Activated CD4-positive, CD25-positive, alpha-beta regulatory T cell (primary cell): ENCODE measurements around the gene ERC1.
"Not testable (repeated sequence)": the region's sequence is repeated elsewhere in the genome, so short reads cannot be mapped to it uniquely, and the experiment has no call there.

Experiments used
- DNase-seq, 4 experiments: peaks; one replicate each; lab custom pipeline; 2025; lab: John Stamatoyannopoulos, UW

ERC1 gene

DNA sequence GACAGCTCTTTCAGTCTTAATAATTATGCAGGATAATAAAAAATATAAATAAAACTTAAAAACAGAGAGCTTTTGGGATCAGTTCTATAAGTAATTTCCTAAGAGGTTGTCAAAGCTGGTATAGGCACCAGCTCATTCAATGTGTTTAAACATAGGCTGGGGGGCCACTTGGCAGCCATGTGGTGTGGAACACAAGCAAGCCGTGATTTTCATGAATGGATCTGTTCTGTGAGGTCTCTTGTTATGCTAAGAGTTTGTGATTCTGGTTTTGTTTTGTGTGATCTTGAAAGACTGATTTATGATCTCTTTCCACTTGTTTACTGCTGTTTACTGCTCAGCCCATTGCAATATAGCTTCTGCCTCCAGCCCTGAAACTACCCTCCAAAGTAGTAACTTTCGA, 362.4 kb downstream of the ERC1 start:
- DNase-seq, result no peak

DNA sequence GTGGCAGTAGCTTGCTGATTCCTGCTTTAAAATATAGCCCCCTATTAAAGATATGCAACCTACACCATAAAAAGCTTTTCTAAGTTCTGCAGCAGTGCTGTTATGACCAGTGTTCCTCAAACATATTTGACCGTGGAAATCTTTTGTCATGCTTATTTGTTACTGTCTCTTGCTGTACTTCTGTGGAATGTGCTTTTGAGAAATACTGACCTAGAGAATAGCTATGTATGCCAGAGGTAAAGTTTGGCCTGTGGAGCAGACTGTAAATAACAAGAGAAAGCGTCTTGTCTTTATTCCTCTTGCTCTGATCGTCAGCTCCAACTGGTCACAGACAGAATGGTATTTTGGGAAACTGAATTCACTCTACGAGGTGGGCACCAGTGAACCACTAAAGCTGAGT, 364.4 kb downstream of the ERC1 start:
- DNase-seq, result no peak

DNA sequence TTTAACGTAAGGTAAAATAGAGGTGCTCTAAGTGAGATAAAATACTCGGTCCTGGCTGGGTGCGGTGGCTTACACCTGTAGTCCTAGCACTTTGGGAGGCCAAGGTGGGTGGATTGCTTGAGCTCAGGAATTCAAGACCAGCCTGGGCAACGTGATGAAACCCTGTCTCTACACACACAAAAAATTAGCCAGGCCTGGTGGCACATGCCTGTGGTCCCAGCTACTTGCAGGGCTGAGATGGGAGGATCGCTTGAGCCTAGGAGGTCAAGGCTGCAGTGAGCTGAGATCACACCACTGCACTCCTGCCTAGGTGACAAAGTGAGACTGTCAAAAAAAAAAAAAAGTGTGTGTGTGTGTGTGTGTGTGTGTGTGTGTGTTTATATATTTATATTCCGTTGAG, 364.8 kb downstream of the ERC1 start:
- DNase-seq, result not testable (repeated sequence)

DNA sequence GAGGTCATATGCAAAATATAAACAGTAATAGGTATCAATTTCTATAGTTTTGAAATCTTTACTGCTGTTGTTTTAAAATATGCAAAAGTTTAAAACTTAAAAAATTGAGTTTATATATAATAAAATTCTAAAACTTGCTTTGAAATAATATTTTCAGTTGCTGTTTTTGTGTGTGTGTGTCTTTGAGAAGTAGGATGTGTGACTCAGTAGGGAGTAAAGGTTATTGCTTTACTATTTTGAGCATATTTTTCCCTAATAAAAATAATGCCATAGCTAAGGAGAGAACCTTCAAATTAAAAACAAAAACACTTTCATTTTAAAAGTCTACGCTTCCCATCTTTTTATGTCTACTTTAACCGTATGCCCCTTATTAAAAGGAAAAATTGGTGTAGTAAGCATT, 365.3 kb downstream of the ERC1 start:
- DNase-seq, result no peak

DNA sequence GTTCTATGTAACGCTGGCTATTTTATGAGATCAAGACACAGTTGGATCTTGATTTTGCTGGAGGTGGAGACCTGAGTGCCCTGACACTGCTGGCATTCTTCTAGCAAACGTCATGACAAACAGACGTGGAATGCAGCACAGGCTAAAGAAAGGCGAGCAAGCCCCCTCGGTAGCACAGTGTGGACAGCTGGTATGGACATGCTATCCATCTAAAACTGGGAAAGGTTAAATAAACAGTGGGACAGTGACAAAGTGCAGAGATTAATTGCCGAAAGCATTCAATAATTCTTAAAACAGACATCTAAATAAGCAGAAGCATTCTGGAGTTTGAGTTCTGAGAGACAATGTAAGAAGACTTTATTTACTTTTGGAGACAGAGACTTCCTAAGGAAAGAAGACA, 366.1 kb downstream of the ERC1 start:
- no peak for DNase-seq

DNA sequence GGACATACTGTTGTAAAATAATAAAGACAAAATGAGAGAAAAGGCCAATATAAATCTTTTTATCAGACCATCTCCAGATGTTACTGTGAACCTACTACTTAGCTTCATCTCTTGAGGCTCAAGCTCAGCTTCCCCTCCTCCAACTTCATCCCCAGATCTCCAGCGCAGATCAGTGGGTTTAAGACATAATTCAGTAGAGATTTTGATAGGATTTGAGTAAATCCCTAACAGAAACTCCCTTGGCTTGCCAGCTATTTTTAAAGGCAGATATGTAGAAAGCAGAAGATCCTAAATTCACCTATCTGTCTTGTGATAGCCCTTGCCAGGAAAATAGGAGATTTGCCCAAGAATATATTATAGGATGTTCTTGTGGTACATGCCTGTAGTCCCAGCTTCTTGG, 366.7 kb downstream of the ERC1 start:
- DNase-seq, result no peak

DNA sequence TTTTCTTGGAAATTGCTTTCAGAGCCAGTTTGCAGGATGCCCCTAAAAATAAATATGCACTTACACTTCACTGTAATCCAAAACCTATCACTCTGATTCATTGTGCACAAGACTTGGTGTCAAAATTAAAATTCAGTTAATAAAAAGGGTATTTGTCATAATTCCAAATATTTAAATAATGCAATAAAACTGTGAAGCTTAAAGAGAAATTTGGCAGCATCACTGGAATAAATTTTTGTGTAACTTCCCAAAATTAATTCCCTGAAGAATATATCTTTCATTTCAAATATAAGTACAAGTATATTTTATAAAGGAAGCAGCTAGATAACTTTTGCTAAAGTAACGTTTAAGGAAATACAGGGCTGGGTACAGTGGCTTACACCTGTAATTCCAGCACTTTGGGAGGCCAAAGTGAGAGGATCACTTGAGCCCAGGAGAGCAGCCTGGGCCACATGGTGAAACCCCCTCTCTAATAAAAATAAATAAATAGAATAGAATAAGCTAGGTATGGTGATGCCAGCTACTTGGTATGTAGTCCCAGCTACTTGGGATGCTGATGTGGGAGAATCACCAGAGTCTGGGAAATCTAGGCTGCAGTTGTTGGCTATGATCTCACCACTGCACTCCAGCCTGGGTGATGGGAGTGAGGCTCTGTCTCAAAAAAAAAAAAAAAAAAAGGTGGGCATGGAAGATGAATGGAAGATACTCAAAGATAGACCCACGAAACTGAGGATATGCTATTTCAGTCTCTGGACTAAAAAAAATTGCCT, 369.6 kb downstream of the ERC1 start:
- no peak for DNase-seq

DNA sequence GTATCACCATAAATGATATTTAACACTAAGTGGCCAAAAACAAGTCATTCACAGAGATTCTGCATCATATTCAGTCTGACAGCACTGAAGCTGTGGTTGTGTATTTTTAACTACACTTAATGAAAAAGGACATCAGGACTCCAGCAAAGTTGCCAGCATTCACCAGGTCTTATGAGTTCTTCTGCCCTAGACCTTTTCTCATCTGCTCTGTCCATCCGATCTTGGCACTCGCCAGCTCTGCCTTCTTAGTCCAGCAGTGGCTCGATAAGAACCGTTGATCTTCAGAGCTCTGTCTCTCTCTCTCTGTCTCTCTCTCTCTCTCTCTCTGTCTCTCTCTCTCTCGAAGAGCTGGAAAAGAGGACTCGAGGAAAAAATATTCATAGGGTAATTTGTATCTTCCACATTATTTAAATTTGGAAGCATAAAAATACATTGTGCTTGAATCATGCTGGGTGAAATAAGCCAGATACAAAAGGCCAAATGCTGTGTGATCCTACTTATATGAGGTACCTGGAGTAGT, 371.2 kb downstream of the ERC1 start:
- DNase-seq, result no peak

DNA sequence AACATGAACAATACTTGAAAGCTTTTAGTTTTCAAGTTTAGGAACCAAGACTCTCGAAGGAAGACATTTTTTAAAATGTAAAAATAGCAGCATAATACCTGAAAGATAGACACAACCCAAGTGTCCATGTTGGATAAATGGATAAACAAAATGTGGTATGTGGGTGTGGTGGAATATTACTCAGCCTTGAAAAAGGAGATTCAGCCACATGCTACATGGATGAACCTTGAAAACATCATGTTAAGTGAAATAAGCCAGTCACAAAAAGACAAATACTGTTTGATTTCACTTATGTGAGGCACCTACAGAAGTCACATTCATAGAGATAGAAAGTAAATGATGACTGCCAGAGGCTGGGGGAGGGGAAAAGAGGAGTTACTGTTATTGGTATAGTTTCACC, 374.7 kb downstream of the ERC1 start:
- no peak for DNase-seq

DNA sequence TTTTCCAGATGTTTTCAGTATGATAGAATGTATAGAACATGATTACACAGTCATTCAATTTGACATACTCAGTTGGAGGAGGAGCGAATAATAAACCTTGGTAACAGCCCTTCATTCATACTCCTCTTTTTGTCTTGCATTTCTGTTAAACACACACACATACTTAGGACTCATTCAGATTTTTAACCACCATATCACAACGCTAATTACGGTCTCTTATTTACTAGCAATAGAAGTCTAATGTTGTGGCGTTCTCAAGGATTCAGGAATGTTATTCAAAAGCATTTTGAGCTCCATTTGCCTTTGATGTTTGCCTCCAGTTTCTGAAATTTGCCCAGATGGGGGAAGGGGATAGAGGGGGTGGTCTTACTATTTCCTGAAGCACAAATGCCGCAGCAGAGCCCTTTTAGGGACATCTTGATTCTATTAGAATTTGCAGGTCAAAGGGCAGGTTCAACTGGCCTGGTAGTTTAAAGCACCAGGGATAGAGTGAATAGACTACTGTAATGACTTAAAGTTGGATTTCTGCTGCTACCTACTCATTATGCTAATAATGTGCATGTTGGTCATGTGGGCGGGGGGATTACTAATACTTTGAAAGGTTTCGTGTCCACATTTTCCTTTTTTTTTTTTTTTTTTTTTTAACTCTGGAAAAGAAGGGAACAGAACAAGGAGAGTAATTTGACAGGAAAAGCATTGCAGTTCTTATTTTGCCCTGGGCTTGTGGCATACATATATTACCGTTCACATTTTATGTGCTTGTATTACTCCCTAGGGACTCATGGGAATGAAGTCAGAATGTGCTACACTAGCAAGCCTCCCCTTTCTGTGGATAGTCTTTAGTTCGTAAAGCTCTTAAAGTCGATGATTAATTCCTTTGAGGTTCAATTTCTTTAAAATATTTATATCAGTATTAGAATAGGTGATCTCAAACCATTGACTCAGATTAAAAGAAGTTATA, 376.6 kb downstream of the ERC1 start:
- DNase-seq, result no peak

DNA sequence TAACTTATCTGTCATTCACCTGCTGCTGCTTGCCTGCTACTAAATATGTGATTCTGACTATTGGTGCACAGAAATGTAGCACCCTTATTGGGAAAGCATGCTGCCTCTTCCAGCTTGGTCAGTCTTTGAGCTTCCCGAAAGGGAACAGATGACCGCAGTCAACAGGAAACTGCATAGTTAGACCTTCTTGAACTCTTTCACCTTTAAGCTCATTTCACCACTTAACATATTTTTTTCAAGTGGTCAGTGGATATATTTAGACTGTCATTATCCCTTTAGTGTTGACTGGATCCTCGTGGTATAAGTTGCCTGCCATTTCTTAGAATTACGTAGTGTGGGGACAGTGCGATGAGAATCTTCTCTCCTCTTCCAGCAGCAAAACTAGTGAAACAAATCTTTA, 378.4 kb downstream of the ERC1 start:
- no peak for DNase-seq

DNA sequence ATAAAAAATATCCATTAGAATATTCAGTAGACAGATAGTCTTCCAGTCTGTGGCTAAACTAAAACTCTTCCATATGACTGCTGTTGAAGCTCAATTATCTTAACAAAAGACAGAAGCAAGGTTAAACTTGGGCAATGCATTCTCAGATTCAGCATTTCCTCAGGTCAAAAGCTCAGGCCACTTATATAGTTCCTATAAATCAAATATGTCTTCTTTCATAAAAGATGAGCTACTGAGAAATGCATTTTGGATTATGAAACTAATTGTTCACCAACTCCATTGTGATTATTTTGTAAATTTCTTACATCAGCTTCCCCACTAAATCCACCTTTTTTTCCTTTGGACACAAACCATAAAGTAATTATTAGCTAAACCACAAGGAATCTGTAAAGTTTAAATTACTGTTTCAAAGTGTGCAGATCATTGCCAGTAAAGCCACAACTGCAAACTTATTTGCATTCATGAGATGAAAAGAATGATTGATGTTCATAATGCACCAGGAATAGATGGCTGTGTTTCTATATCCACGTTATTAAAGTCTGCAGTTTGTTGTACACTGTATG, 379.0 kb downstream of the ERC1 start:
- DNase-seq, result no peak

DNA sequence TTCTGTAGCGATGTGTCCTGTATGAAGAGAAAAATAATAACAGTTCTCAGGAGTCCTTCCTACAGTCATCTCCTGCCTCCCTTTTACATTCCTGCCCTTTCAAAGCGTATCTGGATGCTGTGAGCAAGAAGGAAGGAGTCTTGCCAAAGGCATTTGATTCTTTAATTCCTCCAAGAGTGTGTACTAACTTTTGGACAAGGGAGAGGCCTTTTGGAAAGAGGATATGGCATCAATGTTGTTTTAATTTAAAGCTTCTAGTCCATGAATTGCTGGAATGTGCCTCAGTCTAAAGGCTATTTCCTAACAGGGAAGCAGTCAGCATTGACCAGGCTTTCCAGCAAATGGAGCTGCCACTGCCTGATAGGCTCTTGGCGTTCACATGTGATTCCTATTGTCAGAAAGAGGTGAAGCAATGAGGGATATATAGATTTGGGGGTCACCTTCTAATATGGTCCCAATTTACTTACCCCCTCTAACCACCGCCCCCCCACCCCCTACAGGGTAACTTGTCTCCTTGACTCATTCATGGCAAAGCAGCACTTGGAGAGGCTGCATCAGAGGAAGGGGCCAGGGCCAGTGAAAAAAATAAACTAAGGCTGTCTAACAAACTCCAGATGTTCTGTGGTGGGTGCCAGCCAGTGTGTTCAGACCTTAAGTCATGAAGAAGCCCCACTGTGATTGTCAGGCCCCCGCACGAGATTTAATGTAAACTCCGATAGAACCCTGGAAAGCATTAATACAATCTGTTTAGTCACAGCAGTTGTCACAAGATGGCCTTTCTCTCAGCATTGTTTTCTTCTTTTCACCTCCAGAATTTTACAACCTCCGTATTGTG, 383.1 kb downstream of the ERC1 start:
- no peak for DNase-seq

DNA sequence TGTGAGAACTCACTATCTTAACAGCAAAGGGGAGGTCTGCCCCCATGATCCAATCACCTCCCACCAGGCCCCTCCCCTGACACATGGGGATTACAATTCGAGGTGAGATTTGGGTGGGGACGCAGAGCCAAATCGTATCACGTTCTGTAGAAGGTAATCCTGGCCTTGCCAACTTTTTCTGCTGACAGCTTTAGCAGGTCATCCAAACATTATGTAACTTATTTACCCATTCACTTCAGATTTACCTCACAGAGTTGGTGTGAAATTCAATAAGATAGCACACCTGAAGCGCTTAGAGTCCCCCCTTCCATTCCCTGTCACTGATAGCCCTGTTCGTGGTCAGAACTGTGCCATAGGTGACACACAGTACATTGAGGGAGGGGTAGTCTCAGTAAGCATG, 384.3 kb downstream of the ERC1 start:
- no peak for DNase-seq

DNA sequence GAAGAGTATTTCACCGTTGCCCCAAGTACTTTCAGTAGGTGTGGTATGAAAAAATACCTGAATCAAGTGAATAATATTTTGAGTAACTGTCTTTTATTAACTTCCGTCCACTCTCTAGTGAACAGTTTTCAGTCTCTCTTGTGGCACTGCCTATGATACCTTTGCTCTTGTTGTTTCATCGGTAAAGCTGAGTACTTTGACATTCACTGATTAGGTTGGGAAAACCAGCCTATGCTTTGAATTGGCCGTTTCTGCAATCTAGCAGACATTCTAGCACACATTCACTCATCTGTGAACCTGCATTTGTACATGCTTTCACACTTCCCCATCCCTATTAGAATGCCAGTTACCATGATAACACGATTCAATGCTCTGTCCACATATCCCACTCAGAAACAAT, 386.1 kb downstream of the ERC1 start:
- DNase-seq, result no peak

DNA sequence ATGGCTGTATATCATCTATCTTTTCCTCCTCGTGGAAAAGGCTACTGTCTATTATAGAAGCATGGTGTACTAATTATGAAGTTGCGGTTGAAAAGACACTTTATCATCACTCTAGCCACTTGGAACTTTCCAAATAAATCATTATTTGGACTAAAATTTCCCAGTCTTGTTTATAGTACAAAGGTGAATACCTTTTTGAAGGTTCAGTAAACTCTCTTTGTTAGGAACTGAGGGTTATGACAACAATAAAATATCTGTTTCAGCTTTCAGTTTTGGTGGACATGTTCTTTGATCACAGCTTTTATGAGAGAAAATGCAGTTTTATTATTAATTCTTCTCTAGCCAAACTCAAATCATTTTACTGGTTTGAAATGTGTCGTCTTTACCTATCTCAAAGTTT, 386.7 kb downstream of the ERC1 start:
- no peak for DNase-seq

DNA sequence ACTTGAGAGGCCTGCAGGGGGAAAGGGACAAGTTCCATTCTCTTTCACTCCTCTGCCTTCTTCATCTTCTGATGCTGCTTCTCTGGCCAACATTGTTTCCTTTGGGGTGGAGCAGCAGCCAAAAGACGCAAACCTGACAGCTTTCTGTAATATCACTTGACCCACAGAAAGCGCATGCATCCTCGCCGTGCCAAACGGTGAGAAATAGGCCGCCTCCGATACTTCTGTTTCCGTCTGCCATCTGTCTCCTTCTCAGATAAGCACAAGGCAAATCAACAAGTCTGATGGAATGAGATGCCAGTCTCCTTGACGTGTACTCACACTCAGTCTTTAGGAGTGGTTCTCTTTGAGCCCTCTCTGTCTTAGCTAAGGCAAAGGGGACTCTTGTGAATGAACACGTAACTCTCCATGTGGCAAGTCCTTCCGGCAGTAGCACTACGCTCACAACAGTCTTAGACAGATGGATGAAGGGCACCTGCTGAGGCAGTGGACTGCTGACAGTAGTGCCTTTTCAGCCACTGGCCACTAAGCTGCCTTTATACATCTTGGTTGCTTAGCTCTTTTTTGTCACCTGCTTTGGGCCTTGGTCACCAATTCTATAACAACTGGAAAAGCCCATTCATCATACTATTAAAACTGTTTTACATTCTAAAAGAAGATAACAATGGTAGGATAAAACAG, 389.3 kb downstream of the ERC1 start:
- no peak for DNase-seq

DNA sequence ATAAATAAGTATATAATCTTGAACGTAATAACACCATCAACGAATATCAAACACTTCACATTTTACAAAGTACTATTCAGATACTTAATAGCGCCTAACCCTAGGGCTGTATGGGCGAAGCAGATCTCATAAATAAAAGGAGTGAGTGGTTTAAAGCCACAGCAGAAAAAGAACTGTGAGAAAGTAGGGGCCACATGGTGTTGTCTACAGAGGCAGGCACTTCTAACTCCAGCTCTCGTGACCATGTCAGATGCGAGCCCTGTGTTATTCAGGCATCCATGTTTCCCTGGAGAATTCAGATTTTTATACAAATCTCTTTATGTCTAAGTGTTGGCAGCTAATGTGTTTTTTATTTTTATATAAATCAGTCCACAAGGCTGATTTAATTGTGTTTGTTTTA, 391.1 kb downstream of the ERC1 start:
- DNase-seq, result no peak

DNA sequence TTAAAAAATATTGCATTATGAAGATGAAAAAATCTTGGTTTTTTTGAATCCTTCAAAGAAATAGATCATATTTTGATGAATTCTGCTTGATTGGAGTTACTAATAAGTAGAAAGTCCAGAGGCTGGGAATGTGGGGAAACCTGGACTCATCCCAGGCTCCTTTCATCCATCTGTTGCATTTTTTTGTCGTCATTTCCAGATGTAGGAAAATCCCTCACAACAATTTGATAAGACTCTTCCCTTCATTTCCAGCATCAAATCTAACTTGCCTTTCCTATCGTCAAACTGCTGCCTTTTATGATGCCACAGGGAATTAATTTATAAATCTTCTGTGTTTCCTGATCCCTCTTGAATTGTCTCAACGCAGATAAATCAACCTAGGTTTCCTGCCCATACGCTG, 391.8 kb downstream of the ERC1 start:
- DNase-seq, result no peak

DNA sequence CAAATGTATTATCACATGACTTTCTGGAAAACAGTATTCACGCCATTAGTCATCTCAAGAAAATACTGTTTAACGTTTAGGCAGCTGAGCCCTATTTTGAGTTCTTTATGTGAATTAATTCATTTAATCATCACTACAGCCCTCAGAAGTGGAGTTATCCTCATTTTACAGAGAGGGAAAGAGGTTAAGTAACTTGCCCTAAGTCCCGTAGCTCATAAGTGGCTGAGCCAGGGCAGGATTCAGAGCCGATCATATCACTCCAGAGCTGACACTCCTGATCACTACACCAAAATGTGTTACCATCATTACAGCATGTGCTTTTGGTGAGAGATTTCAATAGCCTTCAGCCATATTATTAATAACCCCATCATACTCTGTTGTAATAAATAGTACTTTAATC, 392.7 kb downstream of the ERC1 start:
- no peak for DNase-seq

DNA sequence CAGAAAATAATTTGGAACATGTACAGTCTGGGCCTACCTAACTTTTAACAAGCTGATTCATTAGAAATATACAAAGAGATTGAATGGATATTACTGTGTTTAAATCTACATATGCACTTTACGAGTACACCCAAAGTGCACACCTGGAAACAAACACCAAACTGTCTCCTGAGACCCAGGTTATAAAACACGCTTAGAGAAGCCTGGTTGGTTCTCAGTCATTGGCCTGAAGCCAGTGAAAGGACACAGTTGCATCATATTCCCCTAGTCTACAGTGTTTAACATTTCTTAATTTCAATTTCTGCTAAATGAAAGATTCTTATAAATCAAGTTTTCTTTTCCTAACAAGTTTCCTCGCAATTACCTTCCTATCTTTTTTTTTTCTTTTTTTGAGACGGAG, 393.9 kb downstream of the ERC1 start:
- no peak for DNase-seq
